GM23338 (cell line): ENCODE measurements around the gene RNLS.

Experiments used
- CREB1 ChIP-seq: fragments of 250-450 bp; sonication (Bioruptor Pico); IDR thresholded peaks from 2 replicates; pipeline ENCODE4 v1.5.0; 2020; ENCODE audit warnings: low read depth, mild to moderate bottlenecking, moderate library complexity
- EZH2 ChIP-seq: fragments of 200-600 bp; sonication (generic); IDR thresholded peaks from one replicate; pipeline ENCODE4 v1.8.0; 2017; ENCODE audit warnings: antibody characterized with exemption, mild to moderate bottlenecking, low read depth; ENCODE audit not compliant: unreplicated experiment
- EZH2phosphoT487 ChIP-seq: fragments of 200-600 bp; sonication (generic); IDR thresholded peaks from one replicate; pipeline ENCODE4 v1.8.1; 2018; ENCODE audit warnings: antibody characterized with exemption; ENCODE audit not compliant: unreplicated experiment
- POLR2AphosphoS5 ChIP-seq: IDR thresholded peaks from 2 replicates; pipeline ENCODE4 v1.6.1; 2016; ENCODE audit warnings: antibody characterized with exemption, low read depth
- ZNF114 ChIP-seq: fragments of 250-450 bp; sonication (Bioruptor Pico); IDR thresholded peaks from 2 replicates; pipeline ENCODE4 v1.5.0; 2020; ENCODE audit warnings: mild to moderate bottlenecking, moderate library complexity
- ZNF331 ChIP-seq: fragments of 250-450 bp; sonication (Bioruptor Pico); IDR thresholded peaks from 2 replicates; pipeline ENCODE4 v1.5.0; 2020; ENCODE audit warnings: low read depth, mild to moderate bottlenecking, moderate library complexity
- TF ChIP-seq, protein P1 (sequence below), 2 experiments: fragments of 200-600 bp in 1 of 2; sonication (generic) in 1 of 2; conservative IDR thresholded peaks; 2 replicates each; pipeline versions ENCODE4 v1.5.1 to v1.6.1; 2016 to 2017; ENCODE audit warnings: antibody characterized with exemption in 2 of 2, low read depth in 2 of 2, mild to moderate bottlenecking in 2 of 2, moderate library complexity in 1 of 2
- TF ChIP-seq, protein P2 (sequence below): IDR thresholded peaks from 2 replicates; pipeline ENCODE4 v1.6.1; 2016; ENCODE audit warnings: antibody characterized with exemption
- TF ChIP-seq, protein P3 (sequence below): IDR thresholded peaks from one replicate; pipeline ENCODE4 v1.6.1; 2018; ENCODE audit warnings: antibody characterized with exemption; ENCODE audit not compliant: unreplicated experiment

DNA sequence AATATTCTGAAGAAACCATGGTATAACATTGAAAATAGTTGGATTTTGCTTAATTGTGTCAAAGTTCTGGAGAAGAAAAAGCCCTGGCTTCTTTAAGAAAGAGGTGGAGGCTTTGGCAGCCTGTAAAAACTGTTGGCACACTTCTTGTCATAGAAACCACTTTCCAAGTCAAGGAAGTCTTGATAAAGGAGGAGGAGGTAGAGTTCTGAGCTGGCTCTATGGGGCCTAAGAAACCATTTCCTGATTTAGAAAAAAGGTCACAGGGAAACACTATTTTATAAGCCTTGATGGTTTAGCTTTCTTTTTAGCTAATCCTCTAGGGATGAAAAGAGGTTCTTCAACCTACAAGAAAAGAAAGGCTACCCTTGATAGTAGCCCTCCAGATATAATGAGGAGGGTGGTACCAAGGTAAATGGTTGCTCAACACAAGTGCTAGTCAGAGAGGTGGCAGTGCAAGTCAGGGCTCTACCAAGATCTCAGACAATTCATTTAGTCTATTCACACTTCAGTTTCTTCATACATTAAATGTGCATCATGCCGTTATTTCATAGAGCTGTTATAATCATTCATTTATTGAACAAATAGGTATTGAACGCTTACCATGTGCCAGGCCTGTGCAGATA is 346.9 kb downstream of the RNLS start:
- TF ChIP-seq POLR2AphosphoS5: no peak
- TF ChIP-seq, protein P1, sequence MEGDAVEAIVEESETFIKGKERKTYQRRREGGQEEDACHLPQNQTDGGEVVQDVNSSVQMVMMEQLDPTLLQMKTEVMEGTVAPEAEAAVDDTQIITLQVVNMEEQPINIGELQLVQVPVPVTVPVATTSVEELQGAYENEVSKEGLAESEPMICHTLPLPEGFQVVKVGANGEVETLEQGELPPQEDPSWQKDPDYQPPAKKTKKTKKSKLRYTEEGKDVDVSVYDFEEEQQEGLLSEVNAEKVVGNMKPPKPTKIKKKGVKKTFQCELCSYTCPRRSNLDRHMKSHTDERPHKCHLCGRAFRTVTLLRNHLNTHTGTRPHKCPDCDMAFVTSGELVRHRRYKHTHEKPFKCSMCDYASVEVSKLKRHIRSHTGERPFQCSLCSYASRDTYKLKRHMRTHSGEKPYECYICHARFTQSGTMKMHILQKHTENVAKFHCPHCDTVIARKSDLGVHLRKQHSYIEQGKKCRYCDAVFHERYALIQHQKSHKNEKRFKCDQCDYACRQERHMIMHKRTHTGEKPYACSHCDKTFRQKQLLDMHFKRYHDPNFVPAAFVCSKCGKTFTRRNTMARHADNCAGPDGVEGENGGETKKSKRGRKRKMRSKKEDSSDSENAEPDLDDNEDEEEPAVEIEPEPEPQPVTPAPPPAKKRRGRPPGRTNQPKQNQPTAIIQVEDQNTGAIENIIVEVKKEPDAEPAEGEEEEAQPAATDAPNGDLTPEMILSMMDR (conservative IDR thresholded peaks at IDR 0.05; ENCODE audit: low read depth in 2 of 2): no peak
- TF ChIP-seq EZH2phosphoT487: no peak
- TF ChIP-seq EZH2: no peak
- TF ChIP-seq, protein P2, sequence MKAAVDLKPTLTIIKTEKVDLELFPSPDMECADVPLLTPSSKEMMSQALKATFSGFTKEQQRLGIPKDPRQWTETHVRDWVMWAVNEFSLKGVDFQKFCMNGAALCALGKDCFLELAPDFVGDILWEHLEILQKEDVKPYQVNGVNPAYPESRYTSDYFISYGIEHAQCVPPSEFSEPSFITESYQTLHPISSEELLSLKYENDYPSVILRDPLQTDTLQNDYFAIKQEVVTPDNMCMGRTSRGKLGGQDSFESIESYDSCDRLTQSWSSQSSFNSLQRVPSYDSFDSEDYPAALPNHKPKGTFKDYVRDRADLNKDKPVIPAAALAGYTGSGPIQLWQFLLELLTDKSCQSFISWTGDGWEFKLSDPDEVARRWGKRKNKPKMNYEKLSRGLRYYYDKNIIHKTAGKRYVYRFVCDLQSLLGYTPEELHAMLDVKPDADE: no peak
- no peak for TF ChIP-seq CREB1
- TF ChIP-seq, protein P3, sequence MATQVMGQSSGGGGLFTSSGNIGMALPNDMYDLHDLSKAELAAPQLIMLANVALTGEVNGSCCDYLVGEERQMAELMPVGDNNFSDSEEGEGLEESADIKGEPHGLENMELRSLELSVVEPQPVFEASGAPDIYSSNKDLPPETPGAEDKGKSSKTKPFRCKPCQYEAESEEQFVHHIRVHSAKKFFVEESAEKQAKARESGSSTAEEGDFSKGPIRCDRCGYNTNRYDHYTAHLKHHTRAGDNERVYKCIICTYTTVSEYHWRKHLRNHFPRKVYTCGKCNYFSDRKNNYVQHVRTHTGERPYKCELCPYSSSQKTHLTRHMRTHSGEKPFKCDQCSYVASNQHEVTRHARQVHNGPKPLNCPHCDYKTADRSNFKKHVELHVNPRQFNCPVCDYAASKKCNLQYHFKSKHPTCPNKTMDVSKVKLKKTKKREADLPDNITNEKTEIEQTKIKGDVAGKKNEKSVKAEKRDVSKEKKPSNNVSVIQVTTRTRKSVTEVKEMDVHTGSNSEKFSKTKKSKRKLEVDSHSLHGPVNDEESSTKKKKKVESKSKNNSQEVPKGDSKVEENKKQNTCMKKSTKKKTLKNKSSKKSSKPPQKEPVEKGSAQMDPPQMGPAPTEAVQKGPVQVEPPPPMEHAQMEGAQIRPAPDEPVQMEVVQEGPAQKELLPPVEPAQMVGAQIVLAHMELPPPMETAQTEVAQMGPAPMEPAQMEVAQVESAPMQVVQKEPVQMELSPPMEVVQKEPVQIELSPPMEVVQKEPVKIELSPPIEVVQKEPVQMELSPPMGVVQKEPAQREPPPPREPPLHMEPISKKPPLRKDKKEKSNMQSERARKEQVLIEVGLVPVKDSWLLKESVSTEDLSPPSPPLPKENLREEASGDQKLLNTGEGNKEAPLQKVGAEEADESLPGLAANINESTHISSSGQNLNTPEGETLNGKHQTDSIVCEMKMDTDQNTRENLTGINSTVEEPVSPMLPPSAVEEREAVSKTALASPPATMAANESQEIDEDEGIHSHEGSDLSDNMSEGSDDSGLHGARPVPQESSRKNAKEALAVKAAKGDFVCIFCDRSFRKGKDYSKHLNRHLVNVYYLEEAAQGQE: no peak
- no peak for TF ChIP-seq ZNF331 (CRISPR knock-in tag)
- no peak for TF ChIP-seq ZNF114 (CRISPR knock-in tag)
